K562 (cell line): ENCODE data around the gene SMG9.

Source experiments
- ELF4 ChIP-seq: fragments of 450-650 bp; formaldehyde crosslinking; IDR thresholded peaks from 2 replicates; pipeline ENCODE4 v1.4.0; 2022; ENCODE audit warnings: missing genetic modification characterization
- KDM2B ChIP-seq: fragments of 250-450 bp; sonication (Bioruptor Pico); IDR thresholded peaks from 2 replicates; pipeline ENCODE4 v1.8.0; 2021; ENCODE audit warnings: mild to moderate bottlenecking, moderate library complexity
- YY1 ChIP-seq, 3 experiments: IDR thresholded peaks; 2 replicates each; pipeline ENCODE4 v1.6.1; 2011; ENCODE audit warnings: low read length in 2 of 3, mild to moderate bottlenecking in 2 of 3, moderate library complexity in 2 of 3, borderline replicate concordance in 1 of 3, control low read depth in 1 of 3, low read depth in 1 of 3; ENCODE audit not compliant: insufficient read depth in 3 of 3, insufficient replicate concordance in 2 of 3, control insufficient read depth in 1 of 3, insufficient read length in 1 of 3; ENCODE audit errors: extremely low read depth in 1 of 3

- TF ChIP-seq YY1 (IDR thresholded peaks at IDR 0.05; ENCODE audit: borderline replicate concordance in 1 of 3, control insufficient read depth in 1 of 3, extremely low read depth in 1 of 3, insufficient read depth in 3 of 3, insufficient read length in 1 of 3, insufficient replicate concordance in 2 of 3, low read depth in 1 of 3, low read length in 2 of 3) (no peak), ELF4 (no peak), KDM2B (CRISPR knock-in tag) (no peak)
These were observed 76.1 kb downstream of the SMG9 start for GRCh38 chr19:43678512-43679261.
